ENCODE measurements around the gene IL6ST. TPM values are rescaled to one million over a fixed set of nuclear protein-coding genes. Genes with fewer than 3 reads are reported as not detected.
A peak's percentile ranks its signal among the peaks of the same experiment; 100 is the strongest.

IL6ST gene
- total and polyA plus RNA-seq, 2 experiments from 2014 or later, result 47.2 to 47.7 TPM

- Histone ChIP-seq H3K9me3 (ENCODE audit: low read depth) (no peaks in the 10 kb centered on the region), H3K27me3 (no peaks in the 10 kb centered on the region), H3K27ac (no peak overlapping the region), H3K36me3 (no peaks in the 10 kb centered on the region), H3K4me3 (no peak overlapping the region), H3K4me1 (ENCODE audit: low read depth) (no peaks in the 10 kb centered on the region)
- DNase-seq (ENCODE audit: low read depth in 1 of 2, low spot score in 1 of 2), result no peak
- TF ChIP-seq CTCF (IDR thresholded peaks at IDR 0.05; ENCODE audit: low read depth, low read length), result no peak
These were observed 33.9 kb upstream of the IL6ST start for GRCh38 chr5:56028708-56029107.

GRCh38 chr5:56026863-56027300, 32.1 kb upstream of the IL6ST start:
- Histone ChIP-seq H3K4me3 (no peak overlapping the region), H3K9me3 (ENCODE audit: low read depth) (no peaks in the 10 kb centered on the region), H3K4me1 (ENCODE audit: low read depth) (no peaks in the 10 kb centered on the region), H3K27me3 (no peaks in the 10 kb centered on the region), H3K27ac (no peak overlapping the region), H3K36me3 (no peaks in the 10 kb centered on the region)
- no peak for TF ChIP-seq CTCF (IDR thresholded peaks at IDR 0.05; ENCODE audit: low read depth, low read length)
- peak in 1 of 2 donors; percentile 86 for DNase-seq (ENCODE audit: low read depth in 1 of 2, low spot score in 1 of 2)

- TF ChIP-seq CTCF (IDR thresholded peaks at IDR 0.05; ENCODE audit: low read depth, low read length), result no peak
- no peaks in the 10 kb centered on the region for H3K36me3 ChIP-seq
- DNase-seq (ENCODE audit: low read depth in 1 of 2, low spot score in 1 of 2), result no peak
- no peaks in the 10 kb centered on the region for H3K4me1 ChIP-seq (ENCODE audit: low read depth)
- no peak overlapping the region for H3K27ac ChIP-seq
- no peaks in the 10 kb centered on the region for H3K9me3 ChIP-seq (ENCODE audit: low read depth)
- H3K4me3 ChIP-seq, result no peak overlapping the region
- H3K27me3 ChIP-seq, result no peaks in the 10 kb centered on the region
These were observed 30.6 kb upstream of the IL6ST start for GRCh38 chr5:56025151-56025885.

GRCh38 chr5:56024810-56025150, 30.0 kb upstream of the IL6ST start:
- H3K9me3 ChIP-seq (ENCODE audit: low read depth), result no peaks in the 10 kb centered on the region
- TF ChIP-seq CTCF (IDR thresholded peaks at IDR 0.05; ENCODE audit: low read depth, low read length), result no peak
- no peaks in the 10 kb centered on the region for H3K4me1 ChIP-seq (ENCODE audit: low read depth)
- no peak overlapping the region for H3K4me3 ChIP-seq
- H3K27me3 ChIP-seq, result no peaks in the 10 kb centered on the region
- no peak for DNase-seq (ENCODE audit: low read depth in 1 of 2, low spot score in 1 of 2)
- H3K36me3 ChIP-seq, result no peaks in the 10 kb centered on the region
- no peak overlapping the region for H3K27ac ChIP-seq

GRCh38 chr5:56023296-56023695, 28.5 kb upstream of the IL6ST start:
- Histone ChIP-seq H3K9me3 (ENCODE audit: low read depth) (no peaks in the 10 kb centered on the region), H3K4me3 (no peak overlapping the region), H3K27ac (no peak overlapping the region), H3K27me3 (no peaks in the 10 kb centered on the region), H3K4me1 (ENCODE audit: low read depth) (no peaks in the 10 kb centered on the region), H3K36me3 (no peaks in the 10 kb centered on the region)
- TF ChIP-seq CTCF (IDR thresholded peaks at IDR 0.05; ENCODE audit: low read depth, low read length), result no peak
- DNase-seq (ENCODE audit: low read depth in 1 of 2, low spot score in 1 of 2), result no peak
